CD4-positive, alpha-beta T cell (primary cell): ENCODE results near the gene HMSD. TPM values are rescaled to one million over a fixed set of nuclear protein-coding genes. Genes with fewer than 3 reads are reported as not detected.

ENCODE experiments used
- ATAC-seq: fragments of 200-7000 bp; cut with Tn5 transposase; one replicate; pipeline ENCODE4 v1.10.0; 2022; ENCODE audit warnings: mild to moderate bottlenecking; ENCODE audit not compliant: poor library complexity
- CTCF ChIA-PET: fragments of 350-600 bp; sonication (Branson Sonifier 250); formaldehyde crosslinking; loops from one replicate; lab custom pipeline; 2021; ENCODE audit warnings: antibody characterized with exemption, inconsistent platforms; lab: Charles Lee
- POLR2A ChIA-PET: fragments of 350-600 bp; sonication (Branson Sonifier 250); formaldehyde crosslinking; loops from one replicate; lab custom pipeline; 2021; ENCODE audit warnings: antibody characterized with exemption, inconsistent platforms; lab: Charles Lee
- DNase-seq, 14 experiments: peaks; one replicate each; pipeline ENCODE4 v3.0.0-alpha.2; 2013 to 2020; ENCODE audit warnings: mixed read lengths in 2 of 14
- H3K27ac ChIP-seq, 2 donors: one replicate each; pipeline versions ENCODE4 v1.5.1 to v1.7.0; 2013; ENCODE audit warnings: low read length in 2 of 2, low read depth in 1 of 2, mild to moderate bottlenecking in 1 of 2
- H3K27me3 ChIP-seq, 2 experiments: 1 replicate in 1 of 2; 2 replicates in 1 of 2; pipeline versions ENCODE4 v1.6.1 to v1.7.0; 2013; ENCODE audit warnings: low read length in 2 of 2, control low read depth in 1 of 2, mild to moderate bottlenecking in 1 of 2, moderate library complexity in 1 of 2; ENCODE audit not compliant: insufficient read depth in 2 of 2, control insufficient read depth in 1 of 2
- H3K36me3 ChIP-seq: one replicate; pipeline ENCODE4 v1.6.1; 2013; ENCODE audit warnings: low read length, control low read depth; ENCODE audit not compliant: insufficient read depth
- H3K4me1 ChIP-seq: one replicate; pipeline ENCODE4 v1.6.1; 2013; ENCODE audit warnings: low read length, control low read depth; ENCODE audit not compliant: insufficient read depth
- H3K4me3 ChIP-seq: one replicate; pipeline ENCODE4 v1.5.1; 2013; ENCODE audit warnings: mild to moderate bottlenecking, low read length, moderate library complexity
- H3K9me3 ChIP-seq, 2 experiments: 1 replicate in 1 of 2; 2 replicates in 1 of 2; pipeline versions ENCODE4 v1.6.1 to v1.7.0; 2013; ENCODE audit warnings: low read length in 2 of 2, mild to moderate bottlenecking in 2 of 2, control low read depth in 1 of 2, moderate library complexity in 1 of 2; ENCODE audit not compliant: control insufficient read depth in 1 of 2, insufficient read depth in 1 of 2
- H3K27ac Mint-ChIP-seq: one replicate; pipeline ENCODE4 v1.8.0; 2020; ENCODE audit warnings: mixed read lengths
- H3K27me3 Mint-ChIP-seq: one replicate; pipeline ENCODE4 v1.8.0; 2021; ENCODE audit warnings: mixed read lengths
- H3K36me3 Mint-ChIP-seq: one replicate; pipeline ENCODE4 v1.8.0; 2021; ENCODE audit warnings: low read depth, mixed read lengths
- H3K4me1 Mint-ChIP-seq: one replicate; pipeline ENCODE4 v1.8.0; 2021; ENCODE audit warnings: low read depth, mixed read lengths
- H3K4me3 Mint-ChIP-seq: one replicate; pipeline ENCODE4 v1.8.0; 2020; ENCODE audit warnings: mild to moderate bottlenecking, mixed read lengths
- H3K9me3 Mint-ChIP-seq: one replicate; pipeline ENCODE4 v1.8.0; 2020; ENCODE audit warnings: mixed read lengths
- CTCF ChIP-seq: fragments of 200-600 bp; IDR thresholded peaks from one replicate; pipeline ENCODE4 v1.8.0; 2022; ENCODE audit warnings: antibody characterized with exemption, mild to moderate bottlenecking
- intact Hi-C, 2 experiments: fragments of 100-400 bp; cut with DNase I in 1 of 2; cut with micrococcal nuclease in 1 of 2; formaldehyde crosslinking; loops; one replicate each; pipeline versions ENCODE4 v1.15.1 to v1.9.0; 2023 to 2025; cut with DNase I, micrococcal nuclease
- total RNA-seq, 174 experiments: library from RNA in 2 of 174; stranded (reverse) in 2 of 174; gene quantifications; one replicate each; pipeline ENCODE4 v1.2.3 and lab custom pipeline; 2021 to 2026

The HMSD gene
- total RNA-seq, 2 experiments from 2014 or later = not detected

- intact Hi-C loops = no loop called here
- H3K27ac Mint-ChIP-seq = no peak overlapping the region
- H3K4me3 Mint-ChIP-seq = no peak overlapping the region
Measured at GRCh38 chr18:63999871-64000270, 50.8 kb downstream of the HMSD start.

GRCh38 chr18:64002581-64002980, 53.5 kb downstream of the HMSD start:
- DNase-seq (no peak), ATAC-seq (no peak)
- Histone ChIP-seq H3K27me3 (peaks cover 0 to 9% of the 10 kb centered on the region in 2 experiments), H3K9me3 (peaks cover 0 to 10% of the 10 kb centered on the region in 2 experiments), H3K4me3 (no peak overlapping the region), H3K4me1 (no peaks in the 10 kb centered on the region), H3K27ac (no peak overlapping the region), H3K36me3 (no peaks in the 10 kb centered on the region)
- H3K4me3 Mint-ChIP-seq = no peak overlapping the region
- no peaks in the 10 kb centered on the region for H3K36me3 Mint-ChIP-seq
- ChIA-PET CTCF (no interaction called here), POLR2A (no interaction called here)
- no peak for TF ChIP-seq CTCF
- peaks cover 35% of the 10 kb centered on the region for H3K27me3 Mint-ChIP-seq
- H3K4me1 Mint-ChIP-seq = no peaks in the 10 kb centered on the region
- intact Hi-C loops = no loop called here
- H3K9me3 Mint-ChIP-seq = peaks cover 6% of the 10 kb centered on the region
- H3K27ac Mint-ChIP-seq = no peak overlapping the region

More at GRCh38 chr18:63999871-64000270, 50.8 kb downstream of the HMSD start:
- Mint-ChIP-seq H3K4me1 (no peaks in the 10 kb centered on the region), H3K36me3 (peaks cover 4% of the 10 kb centered on the region), H3K27me3 (peaks cover 35% of the 10 kb centered on the region), H3K9me3 (peaks cover 16% of the 10 kb centered on the region)
- H3K27ac ChIP-seq = no peak overlapping the region
- peaks cover 0 to 9% of the 10 kb centered on the region in 2 experiments for H3K27me3 ChIP-seq
- H3K36me3 ChIP-seq = no peaks in the 10 kb centered on the region
- peaks cover 10 to 13% of the 10 kb centered on the region in 2 experiments for H3K9me3 ChIP-seq
- no peak for TF ChIP-seq CTCF
- DNase-seq (no peak), ATAC-seq (no peak)
- H3K4me1 ChIP-seq = no peaks in the 10 kb centered on the region
- ChIA-PET CTCF (no interaction called here), POLR2A (no interaction called here)
- H3K4me3 ChIP-seq = no peak overlapping the region

- H3K36me3 Mint-ChIP-seq = no peaks in the 10 kb centered on the region
- peaks cover 4% of the 10 kb centered on the region for H3K27me3 Mint-ChIP-seq
- H3K9me3 ChIP-seq = no peaks in the 10 kb centered on the region
- TF ChIP-seq CTCF = no peak
- no peaks in the 10 kb centered on the region for H3K36me3 ChIP-seq
- intact Hi-C loops = no loop called here
- no peak overlapping the region for H3K27ac ChIP-seq
- POLR2A ChIA-PET = no interaction called here
- no peaks in the 10 kb centered on the region for H3K4me1 ChIP-seq
- CTCF ChIA-PET = no interaction called here
- H3K9me3 Mint-ChIP-seq = no peaks in the 10 kb centered on the region
- no peaks in the 10 kb centered on the region for H3K4me1 Mint-ChIP-seq
- ATAC-seq (no peak), DNase-seq (no peak)
- H3K4me3 ChIP-seq = no peak overlapping the region
- H3K4me3 Mint-ChIP-seq = no peak overlapping the region
- H3K27me3 ChIP-seq = no peaks in the 10 kb centered on the region
- no peak overlapping the region for H3K27ac Mint-ChIP-seq
Measured at GRCh38 chr18:64009305-64009704, 60.2 kb downstream of the HMSD start.

Other genes starting within 250 kb of the HMSD start
- gene SERPINB11, start 246.3 kb upstream of the HMSD start, total RNA-seq = not detected
- not detected for gene SERPINB7, start 173.9 kb upstream of the HMSD start, total RNA-seq
- under 1 TPM in 1 of 2 experiments, not detected in 1; 0.25 TPM for gene SERPINB2, start 61.6 kb upstream of the HMSD start, total RNA-seq
- not detected for gene SERPINB10, start 41.3 kb upstream of the HMSD start, total RNA-seq
- gene SERPINB8, start 20.8 kb downstream of the HMSD start, total RNA-seq = 10 to 100 TPM in 1 of 2 experiments, 1 to 10 TPM in 1; 9.8 to 11.0 TPM
- not detected for gene LINC00305, start 199.8 kb downstream of the HMSD start, total RNA-seq